Dermis blood vessel endothelial cell (primary cell): ENCODE measurements around the gene RETSAT. TPM values are rescaled to one million over a fixed set of nuclear protein-coding genes. Genes with fewer than 3 reads are reported as not detected.
A peak's percentile ranks its signal among the peaks of the same experiment; 100 is the strongest.
"Not testable (repeated sequence)": the region's sequence is repeated elsewhere in the genome, so short reads cannot be mapped to it uniquely, and the experiment has no call there.

ENCODE experiments used
- DNase-seq: peaks from one replicate; pipeline ENCODE4 v3.0.0; 2010
- total RNA-seq: library from RNA; depleted of rRNA; stranded (reverse); fragments of >200 nt; gene quantifications from 2 replicates; pipeline ENCODE4 v1.2.3, GENCODE V29; 2014

RETSAT gene
- total RNA-seq, 1 donor from 2014 or later: 76.2 TPM

DNA sequence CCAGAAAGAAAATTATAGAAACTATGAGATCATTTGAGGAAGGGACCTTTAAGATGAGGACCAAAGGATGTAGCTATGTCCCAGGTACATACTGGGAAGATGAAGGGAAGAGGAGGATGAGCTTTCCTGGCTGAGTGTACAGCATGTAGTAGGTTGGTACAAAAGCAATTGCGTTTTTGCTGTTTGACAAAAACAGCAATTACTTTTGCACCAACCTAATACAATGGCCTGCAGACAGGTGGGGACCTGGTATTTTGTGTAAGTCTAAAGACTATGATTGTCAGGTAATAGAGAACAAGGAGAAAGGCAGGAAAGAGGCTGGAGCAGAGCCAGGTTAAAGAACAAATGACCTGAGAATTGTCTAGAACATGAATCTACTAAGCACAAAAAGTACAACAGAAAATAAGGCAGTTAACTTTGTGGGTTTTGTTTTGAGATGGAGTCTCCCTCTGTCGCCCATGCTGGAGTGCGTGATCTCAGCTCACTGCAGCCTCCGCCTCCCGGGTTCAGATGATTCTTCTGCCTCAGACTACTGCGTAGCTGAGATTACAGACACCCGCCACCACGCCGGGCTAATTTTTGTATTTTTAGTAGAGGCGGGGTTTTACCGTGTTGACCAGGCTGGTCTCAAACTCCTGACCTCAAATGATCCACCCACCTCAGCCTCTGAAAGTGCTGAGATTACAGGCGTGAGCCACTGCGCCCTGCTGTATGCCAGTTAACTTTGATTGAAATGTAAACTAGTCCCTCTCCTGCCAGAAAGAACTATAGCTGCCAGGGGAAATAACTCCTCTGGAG is 23.3 kb downstream of the RETSAT start:
- DNase-seq: no peak

DNA sequence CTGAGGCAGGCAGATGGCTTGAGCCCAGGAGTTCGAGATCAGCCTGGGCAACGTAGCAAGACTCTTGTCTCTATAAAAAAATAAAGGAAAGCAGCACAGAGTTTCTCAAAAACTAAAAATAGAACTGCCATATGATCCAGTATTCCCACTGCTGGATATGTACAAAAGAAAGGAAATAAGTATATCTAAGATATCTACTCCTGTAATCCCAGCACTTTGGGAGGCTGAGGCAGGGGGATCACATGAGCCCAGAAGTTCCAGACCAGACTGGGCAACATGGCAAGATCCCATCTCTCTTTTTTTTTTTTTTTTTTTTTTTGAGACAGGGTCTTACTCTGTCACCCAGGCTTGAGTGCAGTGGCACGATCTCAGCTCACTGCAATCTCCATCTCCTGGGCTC is 24.6 kb downstream of the RETSAT start:
- not testable (repeated sequence) for DNase-seq

DNA sequence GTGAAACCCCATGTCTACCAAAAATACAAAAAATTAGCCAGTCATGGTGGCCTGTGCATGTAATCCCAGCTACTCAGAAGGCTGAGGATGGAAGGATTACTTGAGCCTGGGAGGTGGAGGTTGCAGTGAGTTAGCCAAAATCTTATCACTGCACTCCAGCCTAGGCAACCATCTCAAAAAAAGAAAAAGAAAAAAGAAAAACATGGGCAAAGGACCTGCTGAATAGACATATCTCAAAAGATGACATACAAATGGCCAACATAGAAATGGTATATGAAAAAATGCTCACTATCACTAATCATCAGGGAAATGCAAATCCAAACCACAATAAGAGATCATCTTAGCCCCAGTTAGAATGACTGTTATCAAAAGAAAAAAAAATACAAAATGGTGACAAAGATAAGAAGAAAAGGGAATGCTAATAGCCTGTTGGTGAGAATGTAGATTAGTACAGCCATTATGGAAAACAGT is 25.1 kb downstream of the RETSAT start:
- DNase-seq: no peak

DNA sequence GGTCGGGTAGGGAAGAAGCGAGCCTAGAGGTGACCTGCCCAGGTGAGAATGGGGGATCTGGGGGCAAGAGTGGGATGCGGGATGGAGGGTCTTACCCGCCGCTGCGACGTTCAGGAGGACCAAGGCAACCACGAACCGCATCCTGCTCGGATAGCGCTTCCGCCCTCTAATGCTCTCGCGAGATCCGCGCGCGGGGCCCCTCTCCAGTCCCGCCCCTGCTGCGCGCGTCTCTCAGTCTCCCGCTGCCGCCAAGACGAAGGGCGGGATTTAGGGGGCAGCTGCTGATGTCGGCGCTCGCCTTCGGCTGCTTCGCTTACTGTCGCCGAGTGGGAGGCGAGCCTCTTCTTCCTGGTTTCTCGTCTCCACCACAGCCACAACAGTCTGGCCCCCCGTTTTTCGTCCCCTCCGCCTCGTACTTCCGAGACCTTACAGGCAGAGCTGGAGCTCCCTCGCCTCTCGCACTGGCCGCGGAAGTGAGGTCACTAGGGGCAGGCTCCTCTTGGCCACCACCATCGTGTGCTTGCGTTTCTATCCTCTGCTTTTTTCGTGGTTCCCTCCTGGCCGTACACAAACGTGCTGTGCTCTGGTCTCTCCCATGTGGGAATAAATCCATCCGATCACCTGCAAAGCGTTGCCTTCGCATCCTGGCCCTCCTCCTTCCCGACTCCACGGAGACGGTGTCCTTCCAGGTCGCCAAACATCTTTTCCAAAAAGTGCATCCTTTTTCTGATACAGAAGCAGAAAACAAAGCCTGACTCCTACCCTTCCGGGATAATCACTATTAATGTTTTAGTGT is 26.3 kb downstream of the RETSAT start, which contains the start of gene TGOLN2:
Gene TGOLN2 (minus strand): TSS at position 168 of the 796 bp plus-strand sequence. CDS start 27 bp downstream, at position 141.
- peak; percentile 94 for DNase-seq

DNA sequence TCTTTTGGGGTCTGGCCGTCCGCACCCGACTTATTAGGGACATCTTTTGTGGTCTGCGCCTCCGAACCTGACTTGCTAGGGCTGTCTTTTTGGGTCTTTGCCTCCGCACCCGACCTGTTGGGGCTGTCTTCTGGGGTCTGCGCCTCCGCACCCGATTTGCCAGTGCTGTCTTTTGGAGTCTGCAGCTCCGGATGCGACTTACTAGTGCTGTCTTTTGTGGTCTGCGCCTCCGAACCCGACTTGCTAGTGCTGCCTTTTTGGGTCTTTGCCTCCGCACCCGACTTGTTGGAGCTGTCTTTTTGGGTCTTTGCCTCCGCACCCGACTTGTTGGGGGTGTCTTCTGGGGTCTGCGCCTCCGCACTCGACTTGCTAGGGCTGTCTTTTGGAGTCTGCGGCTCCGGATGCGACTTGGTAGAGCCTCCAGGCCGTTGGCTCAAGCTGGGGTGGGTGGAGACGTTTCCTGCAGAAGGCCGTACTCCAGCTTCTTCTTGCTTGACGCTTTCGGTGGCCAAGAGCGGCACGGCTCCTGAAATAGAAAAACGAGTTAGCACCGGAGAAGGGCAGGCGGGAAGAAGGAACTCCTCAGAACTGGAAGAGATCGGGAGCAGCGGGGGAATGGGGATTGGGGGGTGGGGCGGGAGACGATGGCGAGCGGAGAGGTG is 27.0 kb downstream of the RETSAT start:
- peak; percentile 65 for DNase-seq

DNA sequence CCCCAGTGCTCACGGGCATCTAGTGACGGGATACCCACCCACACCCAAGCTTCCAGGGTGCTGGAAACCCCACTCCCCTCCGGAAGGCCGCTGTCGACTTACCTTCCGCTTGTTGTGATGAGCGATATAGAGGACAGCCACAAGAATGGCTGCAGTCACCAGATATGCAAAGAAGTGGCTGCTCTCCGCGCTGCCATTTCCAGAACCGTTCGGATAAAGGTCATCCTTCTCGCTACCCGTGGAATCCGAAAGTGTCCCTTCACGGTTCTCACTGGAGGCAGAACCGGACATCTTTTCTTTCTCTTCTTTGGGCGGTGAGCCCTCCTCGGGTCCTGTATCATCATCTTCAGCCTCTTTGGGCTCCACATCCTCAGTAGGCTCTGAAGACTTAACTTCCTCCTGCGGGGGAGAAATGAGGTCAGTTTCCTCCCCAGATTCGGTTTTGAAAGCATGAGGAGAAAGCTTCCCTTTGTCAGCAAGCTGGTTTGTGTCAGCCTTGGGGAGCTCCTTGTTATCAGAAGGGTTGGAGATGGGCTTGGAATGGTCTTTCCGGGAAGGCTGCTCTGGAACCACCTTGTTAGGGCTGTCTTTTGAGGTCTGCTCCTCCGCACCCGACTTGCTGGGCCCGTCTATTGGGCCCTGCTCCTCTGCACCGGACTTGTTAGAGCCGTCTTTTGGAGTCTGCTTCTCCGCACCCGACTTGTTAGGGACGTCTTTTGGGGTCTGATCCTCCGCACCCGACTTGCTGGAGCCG is 27.7 kb downstream of the RETSAT start:
- DNase-seq: peak; percentile 67

DNA sequence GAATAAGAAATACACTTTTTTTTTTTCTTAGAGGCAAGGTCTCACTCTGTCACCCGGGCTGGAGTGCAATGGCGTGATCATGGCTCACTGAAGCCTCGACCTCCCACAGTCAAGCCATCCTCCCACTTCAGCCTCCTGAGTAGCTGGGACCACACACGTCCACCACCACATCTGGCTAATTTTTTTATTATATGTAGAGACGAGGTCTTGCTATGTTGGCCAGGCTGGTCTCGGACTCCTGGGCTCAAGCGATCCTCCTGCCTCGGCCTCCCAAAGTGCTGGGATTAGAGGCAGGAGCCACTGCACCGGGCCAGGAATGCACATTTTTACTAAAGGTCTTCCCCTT is 28.9 kb downstream of the RETSAT start:
- DNase-seq: no peak

DNA sequence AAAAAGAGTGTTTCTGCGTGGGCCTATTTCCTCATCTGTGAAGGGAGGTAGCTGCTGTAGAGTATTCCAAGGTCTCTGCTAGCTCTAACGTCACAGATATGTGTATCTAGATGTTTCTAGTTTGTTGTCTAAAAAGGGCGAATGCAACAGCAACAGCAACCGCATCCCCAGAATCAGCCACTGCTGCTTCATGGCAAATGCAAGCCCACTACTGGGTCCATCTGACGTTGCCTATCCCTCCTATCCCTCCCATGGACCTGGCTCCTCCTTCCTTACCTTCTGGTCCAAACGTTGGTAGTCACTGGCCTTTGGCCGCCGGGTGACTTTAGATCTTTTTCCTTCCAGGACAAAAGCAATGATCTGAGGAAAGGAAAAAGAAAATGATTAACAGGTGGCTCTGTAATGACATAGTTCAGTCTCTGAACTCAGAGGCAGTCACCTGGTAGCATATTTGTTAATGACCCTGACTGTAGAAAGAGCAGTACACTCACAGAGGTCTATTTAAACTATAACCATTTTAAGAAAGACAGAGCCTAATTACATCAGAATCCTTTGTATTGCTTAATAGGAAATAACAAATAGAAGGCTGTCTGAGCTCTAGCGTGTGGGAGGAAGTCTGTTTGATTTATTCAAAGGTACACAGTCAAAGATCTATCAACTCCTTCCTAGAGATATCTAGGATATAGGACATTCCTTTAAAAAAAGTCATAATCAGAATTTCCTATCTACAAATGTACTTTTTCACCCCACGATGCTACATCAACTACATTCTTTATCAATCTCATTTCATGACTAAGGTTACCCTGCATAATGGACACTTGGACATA is 29.5 kb downstream of the RETSAT start:
- DNase-seq: peak; percentile 62

DNA sequence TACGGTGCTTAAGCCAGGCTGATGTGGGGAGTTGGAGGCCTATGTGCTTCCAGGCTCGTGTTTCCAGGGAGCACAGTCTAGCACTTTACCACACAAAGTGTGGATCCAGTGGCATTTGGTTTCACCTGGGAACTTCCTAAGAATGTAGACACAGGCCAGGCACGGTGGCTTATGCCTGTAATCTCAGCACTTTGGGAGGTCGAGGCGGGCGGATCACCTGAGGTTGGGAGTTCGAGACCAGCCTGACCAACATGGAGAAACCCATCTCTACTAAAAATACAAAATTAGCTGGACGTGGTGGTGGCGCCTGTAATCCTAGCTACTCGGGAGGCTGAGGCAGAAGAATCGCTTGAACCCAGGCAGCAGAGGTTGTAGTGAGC is 30.4 kb downstream of the RETSAT start:
- DNase-seq: not testable (repeated sequence)

DNA sequence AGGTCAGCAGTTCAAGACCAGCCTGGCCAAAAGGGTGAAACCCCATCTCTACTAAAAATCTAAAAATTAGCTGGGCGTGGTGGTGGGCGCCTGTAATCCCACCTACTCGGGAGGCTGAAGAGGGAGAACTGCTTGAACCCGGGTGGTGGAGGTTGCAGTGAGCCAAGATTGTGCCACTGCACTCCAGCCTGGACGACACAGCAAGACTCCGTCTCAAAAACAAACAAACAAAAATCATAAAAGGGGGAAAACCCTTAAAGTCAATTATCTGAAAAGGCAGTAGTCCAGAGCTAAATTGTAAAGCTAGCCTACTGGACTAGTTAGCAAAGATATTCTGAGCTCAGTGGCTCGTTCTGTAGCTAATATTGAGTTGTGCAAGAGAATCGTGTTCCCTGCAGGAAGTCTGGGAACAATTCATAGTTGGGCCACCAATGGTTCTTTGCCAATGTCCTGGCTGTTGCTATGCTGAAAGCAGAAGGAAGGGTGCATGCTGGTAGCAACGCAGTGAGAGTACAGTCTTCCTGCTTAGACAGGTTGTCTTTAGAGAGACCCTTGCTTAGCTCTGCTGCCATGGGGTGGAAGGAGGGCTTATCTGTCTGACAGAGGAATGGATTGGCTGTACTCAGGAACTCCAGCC is 30.9 kb downstream of the RETSAT start:
- no peak for DNase-seq

DNA sequence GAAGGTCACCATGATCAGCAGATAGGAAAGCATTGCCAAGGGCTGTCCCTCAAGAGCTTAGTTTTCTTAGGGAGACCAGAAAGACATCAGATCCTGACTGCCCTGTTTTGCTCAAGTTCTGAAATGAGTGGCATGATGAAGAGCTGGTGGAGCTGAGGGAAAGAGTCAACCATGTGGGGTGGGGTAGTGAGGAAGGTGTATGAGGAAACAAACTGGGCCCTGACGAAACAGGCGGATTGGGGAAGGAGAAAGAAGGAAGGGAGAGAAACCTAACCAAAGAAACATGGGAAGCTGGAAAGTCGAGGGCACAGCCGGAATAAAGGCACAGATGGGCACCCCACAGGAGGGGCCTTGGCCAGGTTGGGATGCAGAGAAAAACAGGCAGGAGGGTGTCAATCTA is 34.5 kb downstream of the RETSAT start:
- DNase-seq: no peak

DNA sequence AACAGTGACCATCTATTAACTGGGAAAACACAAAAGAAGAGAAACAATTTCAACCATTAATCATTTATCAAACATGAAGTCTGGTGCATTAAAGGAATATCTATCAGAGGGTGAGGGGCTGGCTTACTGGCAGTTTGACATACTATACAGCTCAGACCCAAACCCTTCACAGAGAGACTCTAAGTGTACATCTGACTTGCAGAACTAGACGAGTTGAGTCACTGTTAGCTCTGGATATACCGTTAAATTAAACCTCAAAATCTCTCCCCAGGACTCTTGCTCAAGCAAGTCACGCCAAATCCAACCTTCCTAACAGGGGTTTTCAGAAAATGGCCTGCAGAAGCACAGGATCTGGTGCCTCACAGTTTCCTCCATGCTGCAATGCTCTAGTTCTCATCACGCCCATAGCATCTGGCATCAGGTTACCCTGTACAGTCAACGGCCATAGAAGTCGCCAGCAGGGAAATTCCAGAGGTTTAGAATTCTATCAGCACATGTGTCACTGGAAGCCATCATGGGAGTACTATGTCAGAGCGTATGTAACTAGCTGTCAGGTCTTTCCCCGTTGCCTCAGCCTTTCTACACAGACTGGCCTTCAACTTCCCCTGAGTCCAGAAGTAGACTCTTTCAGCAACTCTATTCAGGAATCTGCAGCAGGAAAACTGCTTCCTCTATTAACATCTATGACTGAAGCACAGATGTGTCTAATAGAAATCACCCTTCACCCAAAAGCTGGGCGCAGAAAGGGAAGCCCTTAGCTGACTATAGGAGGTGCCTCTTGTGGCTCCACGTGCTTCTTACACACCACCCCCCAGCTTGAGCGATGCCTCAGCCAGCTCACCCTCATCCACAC is 35.9 kb downstream of the RETSAT start:
- peak; percentile 23 for DNase-seq

DNA sequence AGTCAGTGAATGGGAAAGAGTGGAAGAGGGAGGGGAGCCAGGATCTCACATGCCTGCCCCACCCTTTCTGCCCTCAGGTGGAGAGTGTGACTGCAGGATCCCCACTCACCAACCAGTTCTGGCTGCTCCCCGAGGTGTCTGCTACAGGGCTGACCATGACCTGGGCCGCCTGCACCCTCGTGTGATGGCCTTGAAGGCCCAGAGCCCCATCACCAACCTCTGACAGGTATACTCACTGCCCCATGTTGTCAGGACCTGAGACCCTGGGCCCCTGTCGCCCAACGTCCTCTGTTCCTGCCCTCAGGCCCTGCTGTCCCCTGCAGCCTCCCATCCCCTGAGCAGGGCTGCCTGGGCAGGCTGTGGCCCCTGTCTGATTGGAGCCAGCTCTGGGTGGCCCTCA is 38.4 kb downstream of the RETSAT start:
- DNase-seq: not testable (repeated sequence)

DNA sequence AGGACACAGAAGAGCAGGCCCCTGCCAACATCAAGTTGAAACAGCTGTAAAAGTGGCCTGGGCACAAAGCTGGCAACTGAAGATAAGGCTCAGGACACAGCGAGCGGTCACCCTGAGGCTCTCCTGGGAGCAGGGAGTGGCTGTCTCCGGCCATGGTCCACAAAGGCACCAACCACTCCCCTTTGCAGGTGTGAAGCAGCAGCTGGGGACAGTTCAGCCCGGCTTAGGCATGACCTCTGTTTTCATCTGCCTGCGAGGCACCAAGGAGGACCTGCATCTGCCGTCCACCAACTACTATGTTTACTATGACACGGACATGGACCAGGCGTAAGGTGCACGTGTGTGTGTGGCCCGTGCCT is 39.5 kb downstream of the RETSAT start:
- no peak for DNase-seq

DNA sequence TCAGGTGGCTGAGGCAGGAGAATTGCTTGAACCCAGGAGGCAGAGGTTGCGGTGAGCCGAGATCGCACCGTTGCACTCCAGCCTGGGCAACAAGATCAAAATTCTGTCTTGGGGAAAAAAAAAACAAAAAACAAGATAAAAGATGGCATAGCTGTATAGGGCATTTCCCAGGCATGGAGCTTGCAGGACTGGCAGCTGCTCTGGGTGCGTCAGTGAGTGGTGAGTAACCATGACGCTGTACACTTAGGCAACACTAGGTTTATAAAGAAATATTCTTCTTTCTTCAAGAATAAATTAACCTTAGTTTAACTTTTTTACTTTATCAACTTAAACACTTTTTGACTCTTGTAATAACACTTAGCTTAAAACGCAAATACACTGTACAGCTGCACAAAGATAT is 41.9 kb downstream of the RETSAT start:
- no peak for DNase-seq

DNA sequence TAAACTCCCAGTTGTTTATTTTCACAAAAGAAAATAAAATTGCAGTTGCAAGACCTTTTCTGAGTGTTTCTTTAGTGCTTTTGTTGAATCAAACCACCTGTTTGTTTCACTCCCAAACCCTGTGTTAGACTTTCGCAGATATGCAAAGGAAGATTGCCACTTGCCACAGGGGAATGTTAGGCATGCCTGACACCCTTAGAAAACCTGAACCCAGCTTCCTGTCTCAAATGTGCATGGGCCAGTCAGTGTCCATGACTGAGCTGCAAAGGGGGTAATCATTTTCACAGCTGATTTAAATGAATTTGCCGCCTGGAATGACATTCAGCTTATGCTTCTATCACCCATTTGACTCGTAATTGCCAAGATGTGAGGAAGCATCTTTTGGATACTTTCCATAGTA is 44.0 kb downstream of the RETSAT start:
- no peak for DNase-seq

DNA sequence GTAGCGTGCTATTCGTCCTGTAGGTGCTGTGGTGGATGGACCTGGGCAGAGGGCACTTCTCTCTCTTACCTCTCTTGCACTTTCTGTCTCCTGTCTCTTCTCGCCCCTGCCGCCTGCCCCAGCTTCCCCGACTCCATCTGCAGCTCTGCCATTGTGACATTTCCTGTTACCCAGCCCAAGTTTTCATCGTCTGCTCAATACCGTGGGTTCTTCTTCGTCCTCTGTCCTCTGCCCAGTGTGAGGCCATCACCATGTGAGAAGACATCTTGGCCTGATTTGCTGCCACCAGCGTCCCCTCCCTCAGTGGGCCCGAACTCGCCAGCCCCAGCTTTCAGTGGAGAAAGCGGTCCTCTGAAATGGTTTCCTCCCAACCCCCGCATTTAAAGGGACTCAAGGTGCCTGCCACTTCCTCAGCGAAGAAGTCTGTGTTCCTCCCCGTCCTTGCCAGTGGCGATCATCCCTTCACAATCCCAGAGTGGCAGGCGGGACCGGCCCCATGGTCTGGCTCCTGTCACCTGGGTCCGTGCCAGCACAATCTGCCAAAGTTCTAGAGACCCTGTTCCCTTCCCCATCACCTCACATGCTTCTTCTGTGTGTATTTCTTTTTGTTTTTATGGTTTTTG is 44.5 kb downstream of the RETSAT start:
- no peak for DNase-seq

DNA sequence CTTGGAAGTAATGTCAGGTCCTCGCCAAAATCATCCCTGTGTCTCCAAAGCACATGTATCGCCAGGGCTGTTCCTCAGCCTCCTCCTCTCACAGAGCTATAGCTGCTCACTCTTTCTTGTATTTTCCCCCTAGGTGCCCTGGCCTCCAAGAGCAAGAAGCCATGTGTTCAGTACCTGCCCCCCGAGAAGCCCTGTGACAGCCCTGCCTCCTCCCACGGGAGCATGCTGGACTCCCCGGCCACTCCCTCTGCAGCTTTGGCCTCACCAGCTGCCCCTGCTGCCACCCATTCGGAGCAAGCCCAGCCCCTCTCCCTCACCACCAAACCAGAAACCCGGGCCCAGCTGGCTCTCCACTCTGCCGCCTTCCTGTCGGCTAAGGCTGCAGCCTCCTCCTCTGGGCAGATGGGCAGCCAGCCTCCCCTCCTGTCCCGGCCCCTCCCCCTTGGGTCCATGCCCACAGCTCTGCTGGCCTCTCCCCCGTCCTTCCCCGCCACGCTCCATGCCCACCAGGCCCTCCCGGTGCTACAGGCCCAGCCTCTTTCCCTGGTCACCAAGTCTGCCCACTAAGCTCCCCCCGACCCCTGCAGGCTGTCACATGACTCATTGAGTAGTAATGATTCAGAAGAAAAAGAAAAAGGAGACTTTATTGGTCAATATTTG is 45.3 kb downstream of the RETSAT start:
- DNase-seq: peak; percentile 52

DNA sequence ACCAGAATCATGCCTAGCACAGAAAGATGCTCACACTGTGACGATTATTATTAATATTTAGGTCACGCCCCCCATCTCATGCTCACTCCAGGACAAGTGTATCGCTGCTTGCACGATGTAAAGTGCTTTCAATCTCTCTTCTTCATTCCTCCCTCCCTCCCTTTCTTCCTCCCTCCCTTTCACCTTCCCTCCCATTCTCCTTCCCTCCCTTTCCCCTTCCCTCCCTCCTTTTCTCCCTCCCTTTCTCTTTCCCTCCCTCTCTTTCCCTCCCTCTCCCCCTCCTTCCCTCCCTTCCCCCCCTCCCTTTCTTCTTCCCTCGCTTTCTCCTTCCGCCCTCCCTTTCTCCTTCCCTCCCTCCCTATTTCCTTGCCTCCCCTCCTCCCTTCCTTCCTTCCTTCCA is 46.1 kb downstream of the RETSAT start:
- DNase-seq: no peak
